K562 (cell line): ENCODE data around the gene PNPLA2. TPM values are rescaled to one million over a fixed set of nuclear protein-coding genes. Genes with fewer than 3 reads are reported as not detected.
A peak's percentile ranks its signal among the peaks of the same experiment; 100 is the strongest.

ENCODE experiments used
- ATAC-seq: fragments of 200-7000 bp; cut with Tn5 transposase; 3 replicates; pipeline ENCODE4 v1.9.1; 2020; ENCODE audit warnings: moderate library complexity
- BruUV-seq: library from RNA; stranded (reverse); fragments of 400-500 nt; replicated peaks from 2 replicates; lab custom pipeline; 2021; lab: Mats Ljungman, UMichigan
- CTCF ChIA-PET: fragments of 300-600 bp; formaldehyde crosslinking; extraction: SDS; loops from one replicate; lab custom pipeline; 2021; ENCODE audit warnings: low intra/inter-chr PET ratio; lab: Yijun Ruan, JAX
- POLR2A ChIA-PET: fragments of 300-600, 350-650 bp; sonication (Branson Sonifier 250); formaldehyde crosslinking; extraction: SDS; loops from one replicate; lab custom pipeline; 2021; ENCODE audit warnings: antibody characterized with exemption, inconsistent platforms; lab: Yijun Ruan, JAX
- DNase-seq, 4 experiments: peaks; one replicate each; pipeline versions ENCODE4 v3.0.0 to v3.0.0-alpha.2; 2011 to 2018; ENCODE audit warnings: low spot score in 3 of 4, mixed read lengths in 3 of 4; ENCODE audit errors: extremely low read depth in 1 of 4
- FAIRE-seq: peaks from 2 replicates; lab custom pipeline; 2011; peaks lifted over from hg19 to GRCh38; lab: Jason Lieb, UNC
- H2AFZ ChIP-seq: 2 replicates; pipeline ENCODE4 v1.6.0; 2011; ENCODE audit warnings: low read depth, low read length, control low read depth, inconsistent platforms
- H3K27ac ChIP-seq: fragments of 200-600 bp; 3 replicates; pipeline ENCODE4 v1.8.0; 2011; ENCODE audit warnings: low read depth, mild to moderate bottlenecking, control low read depth, inconsistent platforms, low read length, moderate library complexity, mixed read lengths; ENCODE audit errors: extremely low read depth
- H3K27me3 ChIP-seq, 2 experiments: fragments of 300-600 bp in 1 of 2; 2 replicates in 1 of 2; 3 replicates in 1 of 2; pipeline versions ENCODE4 v1.6.0 to v1.8.0; 2011; ENCODE audit warnings: inconsistent platforms in 2 of 2, low read length in 2 of 2, mild to moderate bottlenecking in 1 of 2, mixed read lengths in 1 of 2, moderate library complexity in 1 of 2; ENCODE audit not compliant: control insufficient read depth in 2 of 2, insufficient read depth in 2 of 2
- H3K36me3 ChIP-seq: fragments of 300-600 bp; 3 replicates; pipeline ENCODE4 v1.8.0; 2011; ENCODE audit warnings: mild to moderate bottlenecking, low read length, inconsistent platforms; ENCODE audit not compliant: control insufficient read depth, insufficient read depth
- H3K4me1 ChIP-seq, 2 experiments: fragments of 200-600 bp in 1 of 2; replicated peaks in 1 of 2; 2 replicates in 1 of 2; 3 replicates in 1 of 2; pipeline versions ENCODE4 v1.5.1 to v1.8.0; 2011; ENCODE audit warnings: inconsistent platforms in 2 of 2, low read length in 2 of 2, mild to moderate bottlenecking in 1 of 2, mixed read lengths in 1 of 2, moderate library complexity in 1 of 2; ENCODE audit not compliant: control insufficient read depth in 2 of 2, insufficient read depth in 2 of 2
- H3K4me2 ChIP-seq: 2 replicates; pipeline ENCODE4 v1.6.1; 2011; ENCODE audit warnings: low read length, control low read depth, inconsistent platforms, mixed read lengths; ENCODE audit not compliant: insufficient read depth
- H3K4me3 ChIP-seq: fragments of 200-600 bp; sonication (generic), shearing (Covaris generic); 2 replicates; pipeline ENCODE4 v1.5.1; 2016; ENCODE audit warnings: control low read depth, inconsistent platforms
- H3K79me2 ChIP-seq: fragments of 200-600 bp; 3 replicates; pipeline ENCODE4 v1.8.0; 2011; ENCODE audit warnings: low read length, inconsistent platforms; ENCODE audit not compliant: control insufficient read depth, insufficient read depth
- H3K9ac ChIP-seq, 2 experiments: 2 replicates each; pipeline versions ENCODE4 v1.6.0 to v1.6.1; 2011; ENCODE audit warnings: low read depth in 2 of 2, low read length in 2 of 2, control low read depth in 1 of 2, inconsistent platforms in 1 of 2, mild to moderate bottlenecking in 1 of 2, mixed read lengths in 1 of 2; ENCODE audit not compliant: insufficient read depth in 1 of 2
- H3K9me1 ChIP-seq: one replicate; pipeline ENCODE4 v1.6.0; 2011; ENCODE audit warnings: inconsistent platforms, mild to moderate bottlenecking, low read length, moderate library complexity; ENCODE audit not compliant: control insufficient read depth, insufficient read depth
- H3K9me3 ChIP-seq: replicated peaks from 2 replicates; pipeline ENCODE4 v1.5.1; 2011; ENCODE audit warnings: low read depth, low read length, inconsistent platforms; ENCODE audit not compliant: control insufficient read depth, insufficient read depth
- H4K20me1 ChIP-seq: replicated peaks from 2 replicates; pipeline ENCODE4 v1.6.1; 2011; ENCODE audit warnings: low read length, inconsistent platforms, mixed read lengths; ENCODE audit not compliant: control insufficient read depth, insufficient read depth
- NFIX ChIP-seq: fragments of 250-450 bp; sonication (Bioruptor Pico); IDR thresholded peaks from 2 replicates; pipeline ENCODE4 v1.4.0; 2020; ENCODE audit warnings: low read depth, mild to moderate bottlenecking, moderate library complexity
- POLR2A ChIP-seq: fragments of 450-650 bp; conservative IDR thresholded peaks from 2 replicates; pipeline ENCODE4 v1.6.1; 2016
- POLR2AphosphoS2 ChIP-seq: IDR thresholded peaks from 2 replicates; pipeline ENCODE4 v1.6.1; 2012; ENCODE audit warnings: low read length, improper control_type of control experiment
- POLR2G ChIP-seq: fragments of 200-400 bp; formaldehyde crosslinking; IDR thresholded peaks from 2 replicates; pipeline ENCODE4 v1.6.1; 2017; ENCODE audit warnings: low read depth, mild to moderate bottlenecking, antibody characterized with exemption, low read length, moderate library complexity
- RBM14 ChIP-seq: fragments of 200-400 bp; formaldehyde crosslinking; IDR thresholded peaks from 2 replicates; pipeline ENCODE4 v1.6.1; 2018; ENCODE audit warnings: low read depth, mild to moderate bottlenecking, low read length, moderate library complexity, borderline replicate concordance; ENCODE audit not compliant: insufficient read depth
- RBM22 ChIP-seq: fragments of 200-400 bp; formaldehyde crosslinking; IDR thresholded peaks from 2 replicates; pipeline ENCODE4 v1.6.1; 2018; ENCODE audit warnings: low read length, low read depth; ENCODE audit not compliant: poor library complexity, severe bottlenecking
- U2AF2 ChIP-seq: fragments of 200-400 bp; formaldehyde crosslinking; optimal IDR thresholded peaks from 2 replicates; pipeline ENCODE3; 2017; ENCODE audit warnings: low read depth, mild to moderate bottlenecking, low read length
- ZFPM2 ChIP-seq: fragments of 250-450 bp; sonication (Bioruptor Pico); IDR thresholded peaks from 2 replicates; pipeline ENCODE4 v1.5.1; 2022; ENCODE audit warnings: mild to moderate bottlenecking
- ZKSCAN3 ChIP-seq: fragments of 250-450 bp; sonication (Bioruptor Pico); IDR thresholded peaks from 2 replicates; pipeline ENCODE4 v1.4.0; 2020
- WGBS: fragments of 100-300 bp; shearing (Covaris generic); methylation state at CpG from one replicate; pipeline ENCODE4 v1.1.6; 2016; ENCODE audit warnings: low coverage, mixed read lengths; ENCODE audit not compliant: insufficient coverage; ENCODE audit errors: missing lambda C conversion rate; 5-methylcytosine and 5-hydroxymethylcytosine counted together
- in situ Hi-C: fragments of 300-500 bp; cut with MboI; formaldehyde crosslinking; loops from 4 replicates; pipeline ENCODE4 v1.15.0; 2018; ENCODE audit warnings: inconsistent platforms, mixed read lengths
- intact Hi-C: fragments of 100-400 bp; cut with micrococcal nuclease; formaldehyde crosslinking; loops from 2 replicates; pipeline ENCODE4 v1.14.2; 2022
- polyA plus RNA-seq, 8 experiments: library from polyadenylated mRNA; depleted of rRNA in 4 of 8; stranded (reverse) in 5 of 8; unstranded in 3 of 8; fragments of >200 nt; fragmentation: Nextera tagmentation in 2 of 8; fragmentation: Illumina TruSeq in 1 of 8; extraction: Ambion mirVana in 2 of 8; extraction: Trizol in 1 of 8; gene quantifications; 2 replicates each; pipeline versions ENCODE4 v1.2.1 to v1.2.3, GENCODE V29; 2011 to 2014; ENCODE audit warnings: inconsistent platforms in 1 of 8, missing spikeins in 1 of 8
- total RNA-seq, 7 experiments: library from RNA; depleted of rRNA in 6 of 7; stranded (reverse); fragments of >200 nt in 6 of 7; fragmentation: Illumina TruSeq in 2 of 7; extraction: Trizol in 2 of 7; gene quantifications; 2 replicates each; pipeline versions ENCODE4 v1.2.1 to v1.2.3, GENCODE V29; 2011 to 2021; ENCODE audit warnings: low replicate concordance in 1 of 7
- TF ChIP-seq, protein P1 (sequence below), 2 experiments: fragments of 450-650 bp in 1 of 2; IDR thresholded peaks; 2 replicates each; pipeline ENCODE4 v1.6.1; 2011 to 2017; ENCODE audit warnings: low read depth in 2 of 2, antibody characterized with exemption in 1 of 2, borderline replicate concordance in 1 of 2, low read length in 1 of 2, mild to moderate bottlenecking in 1 of 2, mixed read lengths in 1 of 2; ENCODE audit not compliant: control insufficient read depth in 1 of 2

The PNPLA2 gene
- total and polyA plus RNA-seq, 9 of the 15 experiments (the other 6 are each of a cell fraction or from before 2014, with no cell fraction given), result 0.39 to 87.1 (median 8.4) TPM

- whole genome bisulfite sequencing, result 79% methylated on average over 28 of the region's 41 CpGs
- Histone ChIP-seq H3K9ac (peak overlapping the region in 1 of 2 experiments; percentile 45; a peak in 1 of 4 replicates), H3K4me1 (peaks cover 8 to 96% of the 10 kb centered on the region in 2 experiments), H3K9me3 (no peaks in the 10 kb centered on the region), H3K4me3 (no peak overlapping the region), H3K4me2 (no peak overlapping the region), H4K20me1 (peaks cover 21% of the 10 kb centered on the region), H3K36me3 (peaks cover 23% of the 10 kb centered on the region; the same call in 1 of the 3 replicates), H3K27ac (no peak overlapping the region), H3K9me1 (peaks cover 5% of the 10 kb centered on the region), H2AFZ (no peak overlapping the region), H3K79me2 (no peaks in the 10 kb centered on the region), H3K27me3 (no peaks in the 10 kb centered on the region)
- BruUV-seq, result no TSS peak
- CTCF ChIA-PET, result no interaction called here
- POLR2A ChIA-PET, result no interaction called here
- TF ChIP-seq, protein P1, sequence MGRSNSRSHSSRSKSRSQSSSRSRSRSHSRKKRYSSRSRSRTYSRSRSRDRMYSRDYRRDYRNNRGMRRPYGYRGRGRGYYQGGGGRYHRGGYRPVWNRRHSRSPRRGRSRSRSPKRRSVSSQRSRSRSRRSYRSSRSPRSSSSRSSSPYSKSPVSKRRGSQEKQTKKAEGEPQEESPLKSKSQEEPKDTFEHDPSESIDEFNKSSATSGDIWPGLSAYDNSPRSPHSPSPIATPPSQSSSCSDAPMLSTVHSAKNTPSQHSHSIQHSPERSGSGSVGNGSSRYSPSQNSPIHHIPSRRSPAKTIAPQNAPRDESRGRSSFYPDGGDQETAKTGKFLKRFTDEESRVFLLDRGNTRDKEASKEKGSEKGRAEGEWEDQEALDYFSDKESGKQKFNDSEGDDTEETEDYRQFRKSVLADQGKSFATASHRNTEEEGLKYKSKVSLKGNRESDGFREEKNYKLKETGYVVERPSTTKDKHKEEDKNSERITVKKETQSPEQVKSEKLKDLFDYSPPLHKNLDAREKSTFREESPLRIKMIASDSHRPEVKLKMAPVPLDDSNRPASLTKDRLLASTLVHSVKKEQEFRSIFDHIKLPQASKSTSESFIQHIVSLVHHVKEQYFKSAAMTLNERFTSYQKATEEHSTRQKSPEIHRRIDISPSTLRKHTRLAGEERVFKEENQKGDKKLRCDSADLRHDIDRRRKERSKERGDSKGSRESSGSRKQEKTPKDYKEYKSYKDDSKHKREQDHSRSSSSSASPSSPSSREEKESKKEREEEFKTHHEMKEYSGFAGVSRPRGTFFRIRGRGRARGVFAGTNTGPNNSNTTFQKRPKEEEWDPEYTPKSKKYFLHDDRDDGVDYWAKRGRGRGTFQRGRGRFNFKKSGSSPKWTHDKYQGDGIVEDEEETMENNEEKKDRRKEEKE (IDR thresholded peaks at IDR 0.05; ENCODE audit: borderline replicate concordance in 1 of 2, control insufficient read depth in 1 of 2, low read depth in 2 of 2, low read length in 1 of 2), result no peak
- TF ChIP-seq POLR2A (peak; percentile 58), NFIX (CRISPR knock-in tag) (no peak), U2AF2 (no peak), ZKSCAN3 (CRISPR knock-in tag) (no peak), POLR2G (peak; percentile 71), POLR2AphosphoS2 (peak; percentile 34; the same call in 1 of the 2 replicates), ZFPM2 (CRISPR knock-in tag) (no peak), RBM14 (0 out of 2 replicates have a peak, but pooled peaks have one; percentile 5), RBM22 (peak; percentile 69)
- no peak for FAIRE-seq
- intact Hi-C loops, result no loop called here
- in situ Hi-C loops, result no loop called here
- no peak for DNase-seq
- ATAC-seq, result no peak
Observed at GRCh38 chr11:865462-866430, 47.0 kb downstream of the PNPLA2 start.
